ENCODE measurements around the gene ITGAL.

The ITGAL gene

GRCh38 chr16:30571445-30572322, 99.1 kb downstream of the ITGAL start, which contains the start of gene ZNF688:
TSS of gene ZNF688 (minus strand) at chr16:30571714. CDS start at chr16:30571629, 85 bp downstream.
- TF ChIP-seq, protein P1, sequence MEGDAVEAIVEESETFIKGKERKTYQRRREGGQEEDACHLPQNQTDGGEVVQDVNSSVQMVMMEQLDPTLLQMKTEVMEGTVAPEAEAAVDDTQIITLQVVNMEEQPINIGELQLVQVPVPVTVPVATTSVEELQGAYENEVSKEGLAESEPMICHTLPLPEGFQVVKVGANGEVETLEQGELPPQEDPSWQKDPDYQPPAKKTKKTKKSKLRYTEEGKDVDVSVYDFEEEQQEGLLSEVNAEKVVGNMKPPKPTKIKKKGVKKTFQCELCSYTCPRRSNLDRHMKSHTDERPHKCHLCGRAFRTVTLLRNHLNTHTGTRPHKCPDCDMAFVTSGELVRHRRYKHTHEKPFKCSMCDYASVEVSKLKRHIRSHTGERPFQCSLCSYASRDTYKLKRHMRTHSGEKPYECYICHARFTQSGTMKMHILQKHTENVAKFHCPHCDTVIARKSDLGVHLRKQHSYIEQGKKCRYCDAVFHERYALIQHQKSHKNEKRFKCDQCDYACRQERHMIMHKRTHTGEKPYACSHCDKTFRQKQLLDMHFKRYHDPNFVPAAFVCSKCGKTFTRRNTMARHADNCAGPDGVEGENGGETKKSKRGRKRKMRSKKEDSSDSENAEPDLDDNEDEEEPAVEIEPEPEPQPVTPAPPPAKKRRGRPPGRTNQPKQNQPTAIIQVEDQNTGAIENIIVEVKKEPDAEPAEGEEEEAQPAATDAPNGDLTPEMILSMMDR (IDR thresholded peaks at IDR 0.05; ENCODE audit: unreplicated experiment in 3 of 3), result no peak
- Mint-ChIP-seq H3K27me3 (ENCODE audit: low read depth) (peaks cover 2% of the 10 kb centered on the region), H3K9me3 (no peaks in the 10 kb centered on the region)

More at GRCh38 chr16:30571445-30572322, 99.1 kb downstream of the ITGAL start, which contains the start of gene ZNF688:
- peak within 1 kb of the TSS; percentile 99 to 100 (median 100) for H3K27ac Mint-ChIP-seq
- peaks cover 19% of the 10 kb centered on the region for H3K4me1 Mint-ChIP-seq
- peak within 1 kb of the TSS; percentile 92 to 96 (median 94) for H3K4me3 Mint-ChIP-seq
- no peaks in the 10 kb centered on the region for H3K36me3 Mint-ChIP-seq (ENCODE audit: low read depth)

All from nephron (organoid).